Fibroblast of skin of left quadriceps (primary cell): ENCODE data around the gene BMPR1B.

Source experiments
- DNase-seq, 2 experiments: peaks; one replicate each; pipeline ENCODE4 v3.0.0-alpha.2; 2013; ENCODE audit warnings: low read depth in 2 of 2

Gene BMPR1B

DNA sequence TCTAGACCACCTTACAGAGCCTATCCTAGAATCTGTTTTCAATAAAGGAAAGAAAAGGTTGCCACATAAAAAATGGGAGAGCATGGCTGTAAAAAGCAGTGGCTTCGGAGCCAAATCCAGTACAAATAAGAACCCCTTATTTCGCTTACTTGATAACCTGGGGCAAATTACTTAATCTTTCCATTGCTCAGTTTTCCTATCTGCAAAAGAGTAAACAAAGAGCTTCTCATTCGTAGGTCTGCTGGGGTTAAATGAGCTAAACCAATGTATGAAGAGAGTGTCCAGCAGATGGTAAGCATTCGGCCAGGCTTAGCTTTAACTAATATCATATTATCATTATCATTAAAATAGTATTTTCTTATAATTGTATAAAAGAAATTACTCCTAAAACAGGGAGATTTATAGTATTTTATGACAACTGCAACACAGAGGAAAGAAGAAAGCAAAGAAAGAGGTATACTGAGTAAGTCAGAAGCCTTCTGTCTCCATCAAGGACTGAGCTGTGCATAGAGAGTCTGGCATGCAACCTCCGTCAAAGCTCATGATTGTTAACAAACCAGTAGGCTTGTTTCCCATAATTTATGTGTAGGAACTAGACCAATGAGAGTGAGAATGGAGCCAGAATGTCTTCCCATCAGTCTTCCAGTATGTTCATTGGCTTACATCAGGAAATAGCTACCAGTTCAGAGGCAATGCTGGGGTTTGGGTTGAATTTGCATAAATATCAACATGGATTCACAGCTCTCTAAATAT, 426.1 kb downstream of the BMPR1B start:
- no peak for DNase-seq

DNA sequence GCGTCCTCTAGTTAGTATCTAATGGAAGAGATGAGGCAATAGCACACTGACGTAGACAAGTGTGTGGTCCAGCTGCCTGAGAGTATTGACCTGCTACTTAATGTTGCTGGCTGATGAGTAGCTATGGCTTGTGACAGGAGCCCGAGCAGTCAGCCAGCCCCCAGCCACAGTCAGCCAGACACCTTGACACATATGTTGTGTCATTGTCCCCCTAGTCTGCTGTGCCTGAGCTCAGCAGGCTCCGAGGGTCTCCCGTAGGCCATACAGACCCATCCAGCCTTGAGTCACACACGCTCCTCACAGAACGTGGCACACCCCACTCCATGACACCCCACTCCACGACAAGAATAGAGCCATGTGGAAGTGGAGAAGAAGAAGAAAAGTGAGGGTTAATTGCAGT, 428.9 kb downstream of the BMPR1B start:
- no peak for DNase-seq

DNA sequence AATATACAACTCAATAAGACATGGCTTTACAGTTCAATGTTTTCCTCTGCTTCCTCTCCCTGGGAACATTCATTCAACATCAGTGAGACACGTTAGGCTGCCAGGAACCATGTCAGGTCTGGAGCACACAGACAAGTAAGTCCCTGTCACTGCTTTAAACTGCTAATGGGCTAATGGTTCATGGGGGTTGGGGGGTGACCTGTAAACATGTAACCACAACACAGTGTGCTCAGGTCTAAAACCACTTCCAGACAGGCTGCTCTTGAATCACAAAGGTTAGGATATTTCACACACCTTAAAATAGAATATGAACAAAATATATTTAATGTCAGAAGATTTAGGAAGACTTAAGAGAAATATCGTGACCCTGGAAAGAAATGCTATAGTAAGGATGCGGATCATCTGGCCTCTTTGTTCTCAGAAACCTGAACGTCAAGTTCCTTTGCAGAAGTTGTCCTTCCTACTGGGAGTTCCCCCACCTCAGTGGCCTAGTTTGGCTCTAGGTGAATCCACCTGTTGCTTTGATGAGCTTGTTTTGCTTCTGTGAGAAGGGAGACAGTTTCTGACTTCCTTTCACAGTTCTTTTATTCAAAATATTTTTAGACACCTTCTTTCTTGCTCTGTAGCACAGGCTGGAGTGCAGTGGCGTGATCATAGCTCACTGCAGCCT, 431.1 kb downstream of the BMPR1B start:
- no peak for DNase-seq

DNA sequence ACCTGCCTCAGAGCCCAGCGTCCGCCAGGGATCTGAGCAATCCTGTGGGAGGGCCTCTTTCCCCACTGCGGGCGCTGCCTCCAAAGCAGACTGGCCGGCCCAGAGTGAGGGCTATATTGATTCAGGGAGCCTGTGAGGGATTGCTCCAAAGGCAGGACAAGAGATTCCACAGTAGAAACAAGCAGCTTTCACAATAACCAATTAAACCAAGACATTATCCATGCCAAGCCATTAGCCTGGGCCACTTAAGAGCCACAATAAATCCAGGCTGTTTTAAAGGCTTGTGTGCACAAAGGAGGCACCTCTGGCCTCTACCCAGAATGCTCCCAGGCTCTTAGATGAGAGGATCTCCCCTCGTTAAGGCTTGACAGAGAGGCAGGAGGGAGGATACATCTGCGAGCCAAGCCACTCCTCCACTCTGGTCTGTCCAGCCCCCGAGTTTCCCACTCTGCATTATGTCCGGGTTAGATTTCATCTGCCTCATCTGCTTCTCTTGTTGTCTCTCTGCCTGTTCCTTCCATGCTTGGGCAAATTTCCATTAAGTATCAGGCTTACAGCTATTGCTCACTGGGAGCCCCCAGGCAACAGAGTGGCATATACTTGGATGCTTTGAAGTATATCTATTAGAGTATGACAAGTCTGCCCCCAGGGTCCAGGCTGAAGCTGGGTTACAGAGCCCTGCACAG, 433.1 kb downstream of the BMPR1B start:
- DNase-seq = no peak

DNA sequence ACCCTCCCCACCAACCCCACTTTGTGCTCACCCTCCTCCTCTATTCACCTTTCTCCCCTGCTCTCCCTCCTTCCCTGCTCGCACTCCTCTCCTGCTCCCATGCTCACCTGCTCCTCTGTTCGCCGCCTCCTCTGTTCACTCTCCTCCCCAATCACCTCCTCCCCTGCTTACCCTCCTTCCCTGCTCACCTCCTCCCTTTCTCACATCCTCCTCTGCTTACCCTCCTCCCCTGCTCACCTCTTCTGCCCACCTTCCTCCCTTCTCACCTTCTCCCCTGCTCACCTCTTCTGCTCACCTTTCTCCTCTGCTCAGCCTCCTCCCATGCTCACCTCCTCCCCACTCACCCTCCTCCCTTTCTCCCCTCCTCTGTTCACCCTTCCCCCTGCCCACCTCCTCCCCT, 433.8 kb downstream of the BMPR1B start:
- no peak for DNase-seq

DNA sequence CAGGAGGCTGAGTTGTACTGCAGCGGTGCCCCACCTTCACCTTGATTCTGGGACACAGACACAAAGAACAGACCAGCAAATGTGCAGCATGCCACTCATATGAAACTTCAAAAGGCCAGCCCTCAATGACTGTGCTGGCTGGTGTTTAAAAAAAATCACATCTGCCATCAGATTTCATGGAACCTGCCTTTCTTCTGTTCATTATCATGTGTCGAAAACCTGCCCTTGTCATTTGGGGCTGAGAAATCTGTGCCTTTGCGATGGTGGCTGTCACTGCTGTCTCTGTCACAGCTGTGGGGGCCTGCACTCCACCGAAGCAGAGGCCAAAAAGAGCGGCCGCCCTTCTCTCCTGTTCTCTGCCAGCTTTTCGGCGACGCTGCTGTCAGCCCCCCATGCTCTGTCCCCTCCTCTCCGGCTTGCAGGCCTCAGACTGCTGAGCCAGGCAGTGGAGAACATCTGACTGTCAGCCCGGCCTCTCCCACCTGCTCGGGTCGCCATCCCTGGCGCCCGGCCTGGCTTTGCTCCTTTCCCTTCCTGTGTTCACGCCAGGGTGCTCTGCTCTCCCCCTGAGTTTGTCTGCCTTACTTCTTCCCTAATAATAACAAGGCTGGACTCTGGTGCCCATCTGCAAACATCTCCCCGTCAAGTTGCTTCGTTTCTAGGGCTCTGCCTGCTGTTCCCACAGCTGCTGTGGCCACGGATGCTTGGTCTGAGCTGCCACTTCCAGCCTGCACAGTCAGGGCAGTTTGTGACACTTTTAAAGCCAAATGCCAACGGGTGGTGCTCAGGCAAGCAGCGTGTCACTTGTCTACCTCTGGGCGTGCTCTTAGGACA, 435.9 kb downstream of the BMPR1B start:
- DNase-seq = no peak

DNA sequence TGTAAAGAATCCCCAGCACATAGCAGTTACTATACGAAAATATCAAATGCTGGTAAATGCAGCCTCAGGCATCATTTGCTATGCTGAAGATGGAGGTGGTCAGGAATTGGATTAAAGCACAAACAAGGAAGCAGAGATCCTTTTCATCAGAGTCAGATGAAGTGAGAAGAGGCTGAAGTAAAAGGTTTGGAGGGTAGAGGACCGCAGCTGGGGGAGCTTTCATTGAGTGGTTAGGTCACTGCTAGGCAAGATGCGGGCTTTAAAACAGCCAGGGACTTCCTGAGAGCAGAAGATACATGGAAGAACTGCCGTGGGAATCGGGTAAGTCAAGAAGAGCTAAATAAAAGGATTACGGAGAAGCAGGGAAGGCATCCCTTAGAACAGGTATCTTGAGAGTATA, 439.6 kb downstream of the BMPR1B start:
- no peak for DNase-seq

DNA sequence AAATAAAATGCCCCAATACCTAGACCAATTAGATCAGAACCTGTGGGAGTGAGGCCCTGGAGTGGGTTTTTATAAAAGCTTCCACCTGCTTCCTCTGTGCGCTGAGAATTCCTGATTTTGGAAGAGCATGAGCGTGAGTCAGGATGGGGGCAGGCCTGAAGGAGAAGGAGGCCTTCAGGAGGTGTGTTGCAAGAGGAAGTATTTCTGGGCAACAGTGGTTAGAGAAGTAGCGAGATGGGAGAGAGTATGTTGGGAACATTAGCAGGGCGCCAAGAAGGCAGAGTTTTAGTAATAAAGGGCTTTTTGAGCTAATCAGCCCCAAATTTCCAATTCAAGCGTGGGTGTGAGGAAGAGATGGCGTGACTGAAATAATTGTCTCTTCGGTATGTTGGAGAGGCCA, 441.2 kb downstream of the BMPR1B start:
- no peak for DNase-seq

DNA sequence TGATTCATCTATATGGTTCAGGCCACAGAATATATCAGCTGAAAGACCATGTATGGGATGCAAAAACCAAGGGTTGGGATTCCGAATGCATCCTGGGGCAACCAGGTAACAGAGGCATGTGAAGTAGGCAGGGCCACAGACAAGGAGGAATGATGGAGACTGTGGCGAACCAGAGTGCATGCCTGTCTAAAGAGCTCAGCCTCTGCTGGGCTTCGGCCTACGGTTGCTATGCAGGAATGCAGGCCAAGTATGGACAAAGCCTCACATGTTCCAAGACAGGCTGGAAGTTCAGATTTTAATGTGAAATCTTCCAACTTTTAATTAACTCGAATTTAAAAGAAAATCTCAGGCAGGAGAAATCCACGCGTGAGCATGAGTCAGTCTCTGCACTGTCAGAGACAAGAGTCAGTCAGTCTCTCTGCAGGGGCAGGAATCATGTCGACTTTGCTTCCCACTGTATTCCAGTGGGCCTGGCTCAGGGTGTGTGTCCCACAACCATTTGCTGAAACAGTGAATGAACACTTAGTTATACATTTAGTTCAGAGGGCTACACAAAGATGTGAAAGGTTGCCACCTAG, 446.6 kb downstream of the BMPR1B start:
- DNase-seq = no peak

DNA sequence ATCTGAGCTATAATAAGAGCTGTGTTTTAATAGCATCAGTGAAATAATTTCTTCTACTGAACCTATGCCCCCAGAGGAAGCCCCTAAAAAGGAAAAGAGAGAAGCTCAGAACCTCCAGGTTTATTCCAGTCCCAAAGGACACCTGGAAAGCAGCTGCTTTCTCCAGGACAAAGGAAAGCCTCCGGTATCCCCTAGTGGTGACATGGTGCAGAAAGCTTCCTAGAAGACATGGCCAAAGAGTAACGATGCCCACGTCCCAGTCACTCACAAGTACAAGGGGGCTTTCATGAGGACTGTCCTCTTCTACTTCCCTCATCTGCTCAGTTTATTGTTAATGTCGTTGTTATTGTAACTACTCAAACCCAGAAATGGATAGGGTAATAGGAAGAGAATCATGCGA, 447.1 kb downstream of the BMPR1B start:
- no peak for DNase-seq
